A673 (cell line): ENCODE measurements around the gene MIS18BP1. TPM values are rescaled to one million over a fixed set of nuclear protein-coding genes. Genes with fewer than 3 reads are reported as not detected.

Source experiments
- BruUV-seq: library from RNA; stranded (reverse); fragments of 400-500 nt; replicated peaks from 2 replicates; lab custom pipeline; 2021; lab: Mats Ljungman, UMichigan
- CTCF ChIA-PET: fragments of 300-600 bp; sonication (Branson Sonifier 250); formaldehyde crosslinking; loops from one replicate; lab custom pipeline; 2022; ENCODE audit warnings: antibody characterized with exemption; lab: Charles Lee
- POLR2A ChIA-PET: fragments of 300-600 bp; sonication (Branson Sonifier 250); formaldehyde crosslinking; loops from one replicate; lab custom pipeline; 2022; ENCODE audit warnings: antibody characterized with exemption; ENCODE audit not compliant: low non-redundant PET; lab: Charles Lee
- DNase-seq: peaks from one replicate; pipeline ENCODE4 v3.0.0-alpha.2; 2015; ENCODE audit warnings: low spot score
- H3K27ac ChIP-seq: fragments of 200-600 bp; sonication (generic); 2 replicates; pipeline ENCODE4 v1.5.1; 2016; ENCODE audit warnings: mixed run types, low read depth, mild to moderate bottlenecking, mixed read lengths, antibody characterized with exemption, low read length; ENCODE audit not compliant: poor library complexity, severe bottlenecking
- H3K27me3 ChIP-seq: fragments of 200-600 bp; sonication (generic); replicated peaks from 2 replicates; pipeline ENCODE4 v1.6.1; 2017; ENCODE audit warnings: mixed run types, low read depth, mild to moderate bottlenecking, mixed read lengths, antibody characterized with exemption, low read length; ENCODE audit not compliant: insufficient read depth, poor library complexity
- H3K36me3 ChIP-seq: fragments of 200-600 bp; sonication (generic); 2 replicates; pipeline ENCODE4 v1.6.1; 2016; ENCODE audit warnings: mixed run types, mild to moderate bottlenecking, mixed read lengths, antibody characterized with exemption, low read length; ENCODE audit not compliant: insufficient read depth, poor library complexity, severe bottlenecking
- H3K4me1 ChIP-seq: fragments of 200-600 bp; sonication (generic); 2 replicates; pipeline ENCODE4 v1.6.1; 2017; ENCODE audit warnings: mixed run types, mild to moderate bottlenecking, mixed read lengths, antibody characterized with exemption, low read length; ENCODE audit not compliant: insufficient read depth, poor library complexity, severe bottlenecking
- H3K4me3 ChIP-seq: fragments of 200-600 bp; sonication (generic); 2 replicates; pipeline ENCODE4 v1.5.1; 2016; ENCODE audit warnings: low read depth, mixed run types, mild to moderate bottlenecking, mixed read lengths, low read length; ENCODE audit not compliant: poor library complexity, severe bottlenecking
- H3K9me3 ChIP-seq: fragments of 200-600 bp; sonication (generic); 2 replicates; pipeline ENCODE4 v1.6.1; 2016; ENCODE audit warnings: mixed run types, low read depth, mild to moderate bottlenecking, mixed read lengths, antibody characterized with exemption, low read length; ENCODE audit not compliant: poor library complexity, severe bottlenecking
- CTCF ChIP-seq: fragments of 300-800, 200-600 bp; sonication (generic); conservative IDR thresholded peaks from 2 replicates; pipeline ENCODE4 v1.5.1; 2017; ENCODE audit warnings: low read depth, mild to moderate bottlenecking, antibody characterized with exemption, low read length, moderate library complexity, mixed read lengths
- EZH2 ChIP-seq: fragments of 200-600 bp; sonication (generic); IDR thresholded peaks from 2 replicates; pipeline ENCODE4 v1.6.1; 2017; ENCODE audit warnings: borderline replicate concordance, low read depth, mild to moderate bottlenecking, mixed read lengths, antibody characterized with exemption, low read length; ENCODE audit not compliant: poor library complexity, severe bottlenecking
- intact Hi-C: fragments of 100-400 bp; cut with micrococcal nuclease; formaldehyde crosslinking; loops from one replicate; pipeline ENCODE4 v1.10.0; 2022; ENCODE audit not compliant: unreplicated experiment
- total RNA-seq: library from RNA; stranded (reverse); gene quantifications from 2 replicates; pipeline ENCODE4 v1.2.3, GENCODE V29; 2021

MIS18BP1 gene
- total RNA-seq, 1 experiment from 2014 or later = 63.0 TPM

GRCh38 chr14:45252366-45253069, 484 bp downstream of the MIS18BP1 start:
- Histone ChIP-seq H3K27me3 (no peaks in the 10 kb centered on the region), H3K36me3 (no peaks in the 10 kb centered on the region), H3K9me3 (no peaks in the 10 kb centered on the region), H3K4me3 (peak overlapping the region; percentile 86), H3K4me1 (peaks cover 10% of the 10 kb centered on the region), H3K27ac (peak overlapping the region; percentile 87)
- peak; percentile 29 for DNase-seq
- BruUV-seq = TSS peak; percentile 49
- intact Hi-C loops = loop anchor here (2.0 kb wide), 1 partner anchor 118 kb away; the partner anchor contains the start of genes FANCM and FKBP3
- CTCF ChIA-PET = no interaction called here
- no peak for TF ChIP-seq CTCF
- no peak for TF ChIP-seq EZH2
- POLR2A ChIA-PET = interaction anchor here (0.7 kb wide), 1 partner anchor 378 kb away, joined by 3 read pairs; no protein-coding TSS in a partner anchor

DNA sequence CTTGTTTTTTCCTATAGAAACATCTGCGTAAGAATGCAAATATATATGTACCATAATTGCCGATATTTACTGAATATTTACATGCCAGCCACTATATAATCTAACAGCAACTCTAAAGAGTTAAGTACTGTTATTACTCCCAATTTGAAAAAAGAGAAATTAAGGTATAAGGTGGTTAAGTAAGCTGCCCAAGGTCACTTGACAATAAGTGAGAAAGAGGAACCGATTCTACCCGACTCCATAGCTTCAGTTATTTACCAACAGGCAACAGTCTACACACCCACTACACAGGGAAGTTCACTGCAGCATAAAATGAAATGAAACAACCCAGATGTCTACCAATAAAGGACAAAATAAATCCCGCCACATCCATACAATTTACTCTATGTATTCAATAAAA, 1.1 kb downstream of the MIS18BP1 start:
- DNase-seq = peak; percentile 25
- Histone ChIP-seq H3K27ac (peak overlapping the region; percentile 87), H3K9me3 (no peaks in the 10 kb centered on the region), H3K27me3 (no peaks in the 10 kb centered on the region), H3K36me3 (no peaks in the 10 kb centered on the region), H3K4me1 (peaks cover 10% of the 10 kb centered on the region), H3K4me3 (peak overlapping the region; percentile 86)
- no TSS peak for BruUV-seq
- TF ChIP-seq EZH2 (no peak), CTCF (no peak)
- intact Hi-C loops = loop anchor here (2.0 kb wide), 1 partner anchor 117 kb away; the partner anchor contains the start of genes FANCM and FKBP3
- CTCF ChIA-PET = no interaction called here
- POLR2A ChIA-PET = interaction anchor here (0.7 kb wide), 1 partner anchor 378 kb away, joined by 3 read pairs; no protein-coding TSS in a partner anchor

GRCh38 chr14:45249856-45250575, 3.0 kb downstream of the MIS18BP1 start:
- H3K4me3 ChIP-seq = no peak overlapping the region
- H3K4me1 ChIP-seq = peaks cover 10% of the 10 kb centered on the region
- DNase-seq = no peak
- ChIA-PET POLR2A (no interaction called here), CTCF (no interaction called here)
- H3K27me3 ChIP-seq = no peaks in the 10 kb centered on the region
- H3K9me3 ChIP-seq = no peaks in the 10 kb centered on the region
- BruUV-seq = no TSS peak
- H3K36me3 ChIP-seq = no peaks in the 10 kb centered on the region
- peak overlapping the region; percentile 9 for H3K27ac ChIP-seq
- no peak for TF ChIP-seq CTCF
- TF ChIP-seq EZH2 = no peak
- intact Hi-C loops = no loop called here
